ENCODE results near the gene ECM2. TPM values are rescaled to one million over a fixed set of nuclear protein-coding genes. Genes with fewer than 3 reads are reported as not detected.

ECM2 gene
- total RNA-seq, 1 experiment from 2014 or later: not detected

DNA sequence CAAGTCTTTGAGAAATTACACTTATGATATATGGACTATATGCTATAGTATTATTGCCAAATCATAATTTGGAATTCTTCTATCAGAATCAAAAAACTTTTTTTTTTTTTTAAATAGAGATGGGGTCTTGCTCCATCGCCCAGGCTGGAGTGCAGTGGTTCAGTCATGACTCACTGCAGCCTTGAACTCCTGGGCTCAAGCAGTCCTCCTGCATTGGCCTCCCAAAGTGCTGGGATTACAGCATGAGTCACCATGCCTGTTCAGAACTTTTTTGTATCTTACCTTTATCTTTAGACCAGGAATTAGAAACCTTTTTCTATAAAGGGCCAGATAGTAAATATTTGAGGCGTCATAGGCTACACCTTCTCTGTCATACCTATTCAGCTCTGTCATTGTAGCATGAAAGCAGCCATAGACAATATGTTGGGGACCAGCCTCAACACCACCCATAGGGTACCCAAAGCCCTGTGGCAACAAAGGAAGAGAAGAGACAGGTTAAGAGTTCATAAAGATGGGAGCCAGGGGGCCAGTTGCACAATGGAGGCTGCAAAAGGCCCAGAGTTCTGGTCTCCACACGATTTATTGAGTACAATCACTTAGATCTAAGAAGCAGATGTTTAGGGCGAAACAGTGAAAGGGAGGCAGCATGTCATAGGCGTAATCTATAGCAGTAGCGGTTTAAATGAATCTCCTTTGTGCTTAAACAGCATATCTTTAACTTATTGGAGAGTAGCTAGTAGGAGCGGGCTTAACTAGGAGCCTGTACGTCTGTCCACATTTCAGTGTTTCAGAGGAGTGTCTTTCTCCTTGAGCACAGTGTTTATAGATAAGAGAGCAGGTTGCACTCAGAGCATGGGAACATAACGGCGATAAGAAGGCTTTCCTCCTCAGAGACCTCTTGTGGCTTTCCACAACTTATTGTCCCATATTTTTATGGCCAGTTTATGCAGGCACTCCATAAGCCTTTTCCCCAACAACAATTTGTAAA, 12.5 kb downstream of the ECM2 start (continued):
- TF ChIP-seq ZFX (IDR thresholded peaks at IDR 0.05): no peak
- no peak for TF ChIP-seq EZH2phosphoT487 (IDR thresholded peaks at IDR 0.05; ENCODE audit: borderline replicate concordance)
- TF ChIP-seq, protein P1, sequence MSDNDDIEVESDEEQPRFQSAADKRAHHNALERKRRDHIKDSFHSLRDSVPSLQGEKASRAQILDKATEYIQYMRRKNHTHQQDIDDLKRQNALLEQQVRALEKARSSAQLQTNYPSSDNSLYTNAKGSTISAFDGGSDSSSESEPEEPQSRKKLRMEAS (IDR thresholded peaks at IDR 0.05): no peak
- TF ChIP-seq SIN3A (IDR thresholded peaks at IDR 0.05; ENCODE audit: low read depth): no peak
- TF ChIP-seq POLR2A (IDR thresholded peaks at IDR 0.05; ENCODE audit: borderline replicate concordance, extremely low read depth, insufficient read depth, insufficient read length): no peak
- TF ChIP-seq YY1 (IDR thresholded peaks at IDR 0.05; ENCODE audit: extremely low read depth, insufficient replicate concordance, low read depth, low read length): no peak

GRCh38 chr9:92520837-92521236, 15.0 kb downstream of the ECM2 start:
- H3K4me2 ChIP-seq (ENCODE audit: low read length): no peak overlapping the region
- H3K79me2 ChIP-seq (ENCODE audit: insufficient read depth, low read length): no peaks in the 10 kb centered on the region
- no TSS peak for BruUV-seq (replicated peaks)
- TF ChIP-seq EGR1 (IDR thresholded peaks at IDR 0.05; ENCODE audit: low read depth) (no peak), TCF7L2 (IDR thresholded peaks at IDR 0.05; ENCODE audit: borderline replicate concordance, extremely low read depth, insufficient read depth, insufficient read length) (no peak), SRF (IDR thresholded peaks at IDR 0.05; ENCODE audit: low read depth) (no peak), POLR2AphosphoS5 (IDR thresholded peaks at IDR 0.05; ENCODE audit: low read depth, low read length) (no peak), FOSL1 (IDR thresholded peaks at IDR 0.05; ENCODE audit: low read depth) (no peak), ELF1 (IDR thresholded peaks at IDR 0.05; ENCODE audit: borderline replicate concordance, low read depth) (no peak), SIN3A (IDR thresholded peaks at IDR 0.05; ENCODE audit: low read depth) (no peak), EZH2phosphoT487 (IDR thresholded peaks at IDR 0.05; ENCODE audit: borderline replicate concordance) (no peak), ZFX (IDR thresholded peaks at IDR 0.05) (no peak), CEBPB (IDR thresholded peaks at IDR 0.05; ENCODE audit: low read depth) (no peak)
- H2AFZ ChIP-seq (ENCODE audit: low read depth, low read length, poor library complexity, severe bottlenecking): no peak overlapping the region
- no peaks in the 10 kb centered on the region for H3K27me3 ChIP-seq (ENCODE audit: insufficient read depth, low read length)
- no peak overlapping the region for H3K9ac ChIP-seq (ENCODE audit: low read length)
- ChIA-PET RAD21 (ENCODE audit: low non-redundant PET in 1 of 2, low total read pairs in 2 of 2, uncharacterized antibody in 2 of 2, unreplicated experiment in 2 of 2) (no interaction called here), POLR2A (no interaction called here), CTCF (no interaction called here)
- ATAC-seq (no peak), DNase-seq (ENCODE audit: low read depth, low spot score) (no peak)
- H3K4me1 ChIP-seq (ENCODE audit: control insufficient read depth in 1 of 2, insufficient read depth in 2 of 2, low read length in 2 of 2): no peaks in the 10 kb centered on the region
- no peaks in the 10 kb centered on the region for H4K20me1 ChIP-seq (ENCODE audit: insufficient read depth)
- no peak overlapping the region for H3K27ac ChIP-seq (ENCODE audit: low read depth, low read length)
- H3K9me2 ChIP-seq (ENCODE audit: insufficient read depth): no peaks in the 10 kb centered on the region
- no peak overlapping the region for H3K4me3 ChIP-seq (replicated peaks in 1 of 2; ENCODE audit: low read depth in 1 of 2, low read length in 2 of 2)
- H3K36me3 ChIP-seq (ENCODE audit: control insufficient read depth in 1 of 2, insufficient read depth in 2 of 2, low read length in 2 of 2): no peaks in the 10 kb centered on the region
- no peaks in the 10 kb centered on the region for H3K9me3 ChIP-seq (ENCODE audit: control insufficient read depth in 1 of 2, insufficient read depth in 1 of 2, low read depth in 1 of 2, low read length in 2 of 2)
- intact Hi-C loops (cut with micrococcal nuclease): no loop called here

Measured in HCT116 (cell line).